Erythroblast (primary cell): Measurements from ENCODE around the gene SH3GLB2.

Experiments
- GATA1 ChIP-seq: IDR thresholded peaks from 2 replicates; pipeline ENCODE4 v1.6.1; 2011; ENCODE audit warnings: low read depth, mild to moderate bottlenecking, control low read depth, low read length, moderate library complexity
- POLR2A ChIP-seq: IDR thresholded peaks from 2 replicates; pipeline ENCODE4 v1.6.1; 2011; ENCODE audit warnings: mild to moderate bottlenecking, low read length

GRCh38 chr9:128998462-128998861 is 29.7 kb downstream of the SH3GLB2 start:
- TF ChIP-seq POLR2A: no peak
- no peak for TF ChIP-seq GATA1
